Aorta (tissue), 5 donors: ENCODE results near the gene PTPRF. TPM values are rescaled to one million over a fixed set of nuclear protein-coding genes. Genes with fewer than 3 reads are reported as not detected.
"Not testable (repeated sequence)": the region's sequence is repeated elsewhere in the genome, so short reads cannot be mapped to it uniquely, and the experiment has no call there.

ENCODE experiments used
- ATAC-seq: fragments of 200-7000 bp; cut with Tn5 transposase; one replicate; pipeline ENCODE4 v1.9.1; 2022; ENCODE audit warnings: moderate library complexity; ENCODE audit not compliant: low FRiP score
- DNase-seq, 2 donors: peaks; one replicate each; pipeline ENCODE4 v3.0.0-alpha.2; 2020
- H3K27ac ChIP-seq, 2 donors: one replicate each; pipeline ENCODE4 v1.5.1; 2013; ENCODE audit warnings: low read length in 2 of 2, mild to moderate bottlenecking in 2 of 2, moderate library complexity in 2 of 2, control low read depth in 1 of 2, inconsistent platforms in 1 of 2, low read depth in 1 of 2
- H3K27me3 ChIP-seq, 2 donors: one replicate each; pipeline ENCODE4 v1.6.1; 2013; ENCODE audit warnings: control low read depth in 1 of 2, low read length in 1 of 2, mild to moderate bottlenecking in 1 of 2, moderate library complexity in 1 of 2; ENCODE audit not compliant: insufficient read depth in 2 of 2, control insufficient read depth in 1 of 2
- H3K36me3 ChIP-seq, 2 donors: one replicate each; pipeline ENCODE4 v1.6.1; 2013; ENCODE audit warnings: control low read depth in 1 of 2, low read length in 1 of 2, mild to moderate bottlenecking in 1 of 2; ENCODE audit not compliant: insufficient read depth in 2 of 2, control insufficient read depth in 1 of 2
- H3K4me1 ChIP-seq, 2 donors: one replicate each; pipeline ENCODE4 v1.6.1; 2013; ENCODE audit warnings: low read length in 2 of 2, control low read depth in 1 of 2, mild to moderate bottlenecking in 1 of 2, moderate library complexity in 1 of 2; ENCODE audit not compliant: insufficient read depth in 2 of 2, control insufficient read depth in 1 of 2
- H3K4me3 ChIP-seq, 2 donors: one replicate each; pipeline ENCODE4 v1.5.1; 2013; ENCODE audit warnings: low read length in 2 of 2, control low read depth in 1 of 2, mild to moderate bottlenecking in 1 of 2
- H3K9me3 ChIP-seq: one replicate; pipeline ENCODE4 v1.6.1; 2013; ENCODE audit warnings: mild to moderate bottlenecking, low read length; ENCODE audit not compliant: control insufficient read depth
- WGBS, 2 donors: extraction: QIAGEN DNeasy Blood & Tissue Kit; methylation state at CpG; one replicate each; pipeline ENCODE4 v1.1.7; 2013; 5-methylcytosine and 5-hydroxymethylcytosine counted together
- intact Hi-C, 2 donors: fragments of 100-400 bp; cut with DNase I; formaldehyde crosslinking; loops; one replicate each; pipeline versions ENCODE4 v1.14.2 to v1.15.0; 2022
- polyA plus RNA-seq, 2 donors: library from polyadenylated mRNA; stranded (reverse); fragments of 200-250 nt; gene quantifications; one replicate each; pipeline ENCODE4 v1.2.3, GENCODE V29; 2013
- total RNA-seq, 2 donors: library from RNA; stranded (reverse); fragmentation: NEBNext Ultra II Directional; extraction: Animal tissue kit (Norgen Biotek cat#: 25700); gene quantifications; one replicate each; pipeline ENCODE4 v1.2.1, GENCODE V29; 2021
- donor health status: healthy with polysubstance abuse.
- donor health status: Bipolar disorder and iron deficiency.
- donor health status: DM: no; HTN: no; CAD: no.
- donor health status: DM: no; HTN: no; CAD: no.
- donor health status: DM: yes; HTN: yes; CAD: no.

PTPRF gene
- total and polyA plus RNA-seq, 4 donors = 11.6 to 86.2 (median 40.6) TPM

GRCh38 chr1:43543567-43543966 lies 12.9 kb downstream of the PTPRF start:
- 94 to 96% methylated on average over 8 of the region's 8 CpGs for WGBS, 2 donors
- Histone ChIP-seq H3K27ac (no peak overlapping the region), H3K36me3 (no peaks in the 10 kb centered on the region), H3K4me3 (no peak overlapping the region), H3K4me1 (no peaks in the 10 kb centered on the region), H3K9me3 (no peaks in the 10 kb centered on the region), H3K27me3 (no peaks in the 10 kb centered on the region)
- ATAC-seq = no peak
- intact Hi-C loops = no loop called here
- DNase-seq = no peak

GRCh38 chr1:43545339-43545694 lies 14.6 kb downstream of the PTPRF start:
- Histone ChIP-seq H3K36me3 (no peaks in the 10 kb centered on the region), H3K9me3 (no peaks in the 10 kb centered on the region), H3K27ac (no peak overlapping the region), H3K4me1 (no peaks in the 10 kb centered on the region), H3K4me3 (no peak overlapping the region), H3K27me3 (no peaks in the 10 kb centered on the region)
- DNase-seq (no peak), ATAC-seq (no peak)
- intact Hi-C loops = no loop called here
- WGBS, 2 donors = 74 to 81% methylated on average over 12 of the region's 12 CpGs

- intact Hi-C loops = no loop called here
- DNase-seq = peak; percentile 77 to 91
- peak; percentile 60 for ATAC-seq
Measured at GRCh38 chr1:43545695-43546387, 15.2 kb downstream of the PTPRF start.

GRCh38 chr1:43546388-43547100 lies 15.9 kb downstream of the PTPRF start:
- DNase-seq (no peak), ATAC-seq (no peak)
- H3K9me3 ChIP-seq = no peaks in the 10 kb centered on the region
- 90 to 91% methylated on average over 15 of the region's 15 CpGs for WGBS, 2 donors
- H3K27ac ChIP-seq = no peak overlapping the region
- H3K4me3 ChIP-seq = no peak overlapping the region
- H3K4me1 ChIP-seq = no peaks in the 10 kb centered on the region
- H3K27me3 ChIP-seq = no peaks in the 10 kb centered on the region
- intact Hi-C loops = no loop called here
- no peaks in the 10 kb centered on the region for H3K36me3 ChIP-seq

More at GRCh38 chr1:43545695-43546387, 15.2 kb downstream of the PTPRF start:
- Histone ChIP-seq H3K36me3 (no peaks in the 10 kb centered on the region), H3K4me1 (no peaks in the 10 kb centered on the region), H3K27me3 (no peaks in the 10 kb centered on the region), H3K4me3 (no peak overlapping the region), H3K27ac (no peak overlapping the region), H3K9me3 (no peaks in the 10 kb centered on the region)
- 27 to 28% methylated on average over 12 of the region's 12 CpGs for WGBS, 2 donors

GRCh38 chr1:43547538-43548072 lies 16.9 kb downstream of the PTPRF start:
- intact Hi-C loops = no loop called here
- 87 to 91% methylated on average over 11 of the region's 11 CpGs for WGBS, 2 donors
- Histone ChIP-seq H3K4me3 (no peak overlapping the region), H3K9me3 (no peaks in the 10 kb centered on the region), H3K4me1 (no peaks in the 10 kb centered on the region), H3K36me3 (no peaks in the 10 kb centered on the region), H3K27ac (no peak overlapping the region), H3K27me3 (no peaks in the 10 kb centered on the region)
- no peak for ATAC-seq
- DNase-seq = no peak

- intact Hi-C loops = no loop called here
- 93% methylated on average over 18 of the region's 18 CpGs for WGBS, 2 donors
- Histone ChIP-seq H3K36me3 (no peaks in the 10 kb centered on the region), H3K4me3 (no peak overlapping the region), H3K9me3 (no peaks in the 10 kb centered on the region), H3K27me3 (no peaks in the 10 kb centered on the region), H3K4me1 (no peaks in the 10 kb centered on the region), H3K27ac (no peak overlapping the region)
- no peak for ATAC-seq
- DNase-seq = no peak
Measured at GRCh38 chr1:43548285-43549271, 17.9 kb downstream of the PTPRF start.

GRCh38 chr1:43549394-43549793 lies 18.7 kb downstream of the PTPRF start:
- 95 to 98% methylated on average over 5 of the region's 5 CpGs for WGBS, 2 donors
- DNase-seq, ATAC-seq, H3K9me3 ChIP-seq, H3K4me1 ChIP-seq, intact Hi-C loops, H3K36me3 ChIP-seq, H3K27me3 ChIP-seq, H3K27ac ChIP-seq, H3K4me3 ChIP-seq: not testable (repeated sequence)

GRCh38 chr1:43549921-43550597 lies 19.4 kb downstream of the PTPRF start:
- DNase-seq = peak in 1 of 2 donors; percentile 80
- no peaks in the 10 kb centered on the region for H3K36me3 ChIP-seq
- WGBS, 2 donors = 40 to 46% methylated on average over 29 to 30 of the region's 30 CpGs
- no peaks in the 10 kb centered on the region for H3K27me3 ChIP-seq
- intact Hi-C loops = no loop called here
- ATAC-seq = peak; percentile 21
- no peak overlapping the region for H3K27ac ChIP-seq
- no peaks in the 10 kb centered on the region for H3K4me1 ChIP-seq
- no peaks in the 10 kb centered on the region for H3K9me3 ChIP-seq
- no peak overlapping the region for H3K4me3 ChIP-seq
